ENCODE measurements around the gene ASPDH. TPM values are rescaled to one million over a fixed set of nuclear protein-coding genes. Genes with fewer than 3 reads are reported as not detected.
A peak's percentile ranks its signal among the peaks of the same experiment; 100 is the strongest.

The ASPDH gene
- total and polyA plus RNA-seq, 2 of the 13 experiments (the other 11 are each of a cell fraction or from before 2014, with no cell fraction given) = 2.2 to 3.3 TPM

- peaks cover 29% of the 10 kb centered on the region for H3K4me1 ChIP-seq (ENCODE audit: insufficient read depth, low read length)
- POLR2A ChIA-PET = no interaction called here
- CTCF ChIA-PET (ENCODE audit: low intra/inter-chr PET ratio, low total read pairs) = no interaction called here
- no peaks in the 10 kb centered on the region for H4K20me1 ChIP-seq (ENCODE audit: insufficient read depth, low read length)
- peak overlapping the region; percentile 71 for H3K4me2 ChIP-seq (ENCODE audit: low read depth, low read length)
- H3K9ac ChIP-seq (ENCODE audit: insufficient read depth, low read depth, low read length) = peak overlapping the region; percentile 76
- H3K9me3 ChIP-seq (ENCODE audit: low read length) = no peaks in the 10 kb centered on the region
- ATAC-seq (no peak), FAIRE-seq (no peak), DNase-seq (ENCODE audit: low spot score) (no peak)
- TF ChIP-seq ZNF644 (CRISPR knock-in tag; IDR thresholded peaks at IDR 0.05; ENCODE audit: low read depth) = no peak
- no peak for TF ChIP-seq PHF5A (CRISPR knock-in tag; IDR thresholded peaks at IDR 0.05; ENCODE audit: low read depth, unreplicated experiment)
- TF ChIP-seq ZNF709 (CRISPR knock-in tag; IDR thresholded peaks at IDR 0.05) = no peak
- no peak for TF ChIP-seq HNRNPL (IDR thresholded peaks at IDR 0.05; ENCODE audit: low read depth, low read length)
- no peak for TF ChIP-seq BRCA1 (CRISPR knock-in tag; IDR thresholded peaks at IDR 0.05)
- no peak for TF ChIP-seq MYPOP (CRISPR knock-in tag; IDR thresholded peaks at IDR 0.05)
- no peak for TF ChIP-seq POGK (CRISPR knock-in tag; conservative IDR thresholded peaks at IDR 0.05)
- TF ChIP-seq ZNF225 (CRISPR knock-in tag; IDR thresholded peaks at IDR 0.05) = no peak
- TF ChIP-seq SNAPC5 (CRISPR knock-in tag; IDR thresholded peaks at IDR 0.05; ENCODE audit: borderline replicate concordance) = no peak
- no peak for TF ChIP-seq ZNF605 (CRISPR knock-in tag; IDR thresholded peaks at IDR 0.05)
- no peak for TF ChIP-seq TCF7L2 (IDR thresholded peaks at IDR 0.05; ENCODE audit: low read depth, low read length)
- TF ChIP-seq SP140L (CRISPR knock-in tag; IDR thresholded peaks at IDR 0.05; ENCODE audit: borderline replicate concordance) = no peak
- TF ChIP-seq YEATS4 (CRISPR knock-in tag; IDR thresholded peaks at IDR 0.05; ENCODE audit: borderline replicate concordance) = no peak
- TF ChIP-seq ZBTB7B (CRISPR knock-in tag; IDR thresholded peaks at IDR 0.05) = no peak
- no peak overlapping the region for H3K27ac ChIP-seq (ENCODE audit: extremely low read length, insufficient read depth, low read length)
- no peaks in the 10 kb centered on the region for H3K36me3 ChIP-seq (replicated peaks in 1 of 2; ENCODE audit: control insufficient read depth in 1 of 2, insufficient read depth in 2 of 2, low read length in 2 of 2)
- BruUV-seq (replicated peaks) = no TSS peak
- 91% methylated on average over 11 of the region's 36 CpGs for WGBS (ENCODE audit: low lambda C conversion rate)
- no peak overlapping the region; a peak in 1 of 6 replicates for H3K4me3 ChIP-seq (replicated peaks in 1 of 3; ENCODE audit: insufficient read depth in 1 of 3, low read depth in 2 of 3, low read length in 3 of 3)
- no peaks in the 10 kb centered on the region for H3K79me2 ChIP-seq (ENCODE audit: insufficient read depth, low read length)
- intact Hi-C loops (cut with micrococcal nuclease; ENCODE audit: unreplicated experiment) (no loop called here), in situ Hi-C loops (cut with HindIII; ENCODE audit: extremely low pct_ligation_motif_present, low pct_unique_long_range_greater_than_20kb) (no loop called here)
- no peaks in the 10 kb centered on the region; a peak in 2 of 5 replicates for H3K27me3 ChIP-seq (ENCODE audit: control insufficient read depth in 1 of 2, insufficient read depth in 2 of 2, low read length in 2 of 2)
- H2AFZ ChIP-seq (ENCODE audit: low read length) = no peak overlapping the region
Observed at GRCh38 chr19:50512112-50512998, 1.4 kb downstream of the ASPDH start.
